HEK293T (cell line): Measurements from ENCODE around the gene WDR83.
"Not testable (repeated sequence)": the region's sequence is repeated elsewhere in the genome, so short reads cannot be mapped to it uniquely, and the experiment has no call there.

Experiments
- CTCF ChIA-PET: fragments of 350-600 bp; formaldehyde crosslinking; extraction: SDS; loops from one replicate; lab custom pipeline; 2021; ENCODE audit warnings: antibody characterized with exemption, inconsistent platforms; lab: Yijun Ruan, JAX
- POLR2A ChIA-PET: fragments of 350-600 bp; formaldehyde crosslinking; extraction: SDS; loops from one replicate; lab custom pipeline; 2020; ENCODE audit warnings: antibody characterized with exemption, inconsistent platforms; lab: Yijun Ruan, JAX
- DNase-seq: peaks from one replicate; pipeline ENCODE4 v3.0.0; 2012; ENCODE audit warnings: mixed read lengths; ENCODE audit errors: extremely low spot score
- ARNT ChIP-seq: fragments of 450-650 bp; IDR thresholded peaks from 2 replicates; pipeline ENCODE4 v1.6.1; 2017; ENCODE audit warnings: mild to moderate bottlenecking
- BHLHE40 ChIP-seq: fragments of 450-650 bp; IDR thresholded peaks from 2 replicates; pipeline ENCODE4 v1.6.1; 2016; ENCODE audit warnings: mild to moderate bottlenecking, moderate library complexity, borderline replicate concordance
- CTBP1 ChIP-seq: fragments of 450-650 bp; IDR thresholded peaks from 2 replicates; pipeline ENCODE4 v1.6.1; 2016; ENCODE audit warnings: borderline replicate concordance
- ELF4 ChIP-seq: fragments of 450-650 bp; IDR thresholded peaks from 2 replicates; pipeline ENCODE4 v1.6.1; 2017; ENCODE audit warnings: antibody characterized with exemption
- FOXA1 ChIP-seq: fragments of 450-650 bp; IDR thresholded peaks from 2 replicates; pipeline ENCODE4 v1.6.1; 2016; ENCODE audit warnings: mild to moderate bottlenecking
- FOXK2 ChIP-seq: fragments of 450-650 bp; IDR thresholded peaks from 2 replicates; pipeline ENCODE4 v1.6.1; 2016; ENCODE audit warnings: mild to moderate bottlenecking
- FOXM1 ChIP-seq: fragments of 450-650 bp; IDR thresholded peaks from 2 replicates; pipeline ENCODE4 v1.6.1; 2017; ENCODE audit warnings: mild to moderate bottlenecking, borderline replicate concordance
- HDGF ChIP-seq: fragments of 450-650 bp; IDR thresholded peaks from 2 replicates; pipeline ENCODE4 v1.6.1; 2017; ENCODE audit warnings: antibody characterized with exemption, borderline replicate concordance
- L3MBTL2 ChIP-seq: fragments of 450-650 bp; conservative IDR thresholded peaks from 2 replicates; pipeline ENCODE4 v1.6.1; 2016; ENCODE audit warnings: mild to moderate bottlenecking
- LEF1 ChIP-seq: fragments of 450-650 bp; IDR thresholded peaks from 2 replicates; pipeline ENCODE4 v1.6.1; 2017; ENCODE audit warnings: mild to moderate bottlenecking, borderline replicate concordance
- NFRKB ChIP-seq: fragments of 450-650 bp; IDR thresholded peaks from 2 replicates; pipeline ENCODE4 v1.6.1; 2016; ENCODE audit warnings: mild to moderate bottlenecking, moderate library complexity
- SP1 ChIP-seq: fragments of 450-650 bp; IDR thresholded peaks from 2 replicates; pipeline ENCODE4 v1.6.1; 2017
- SUZ12 ChIP-seq: fragments of 450-650 bp; IDR thresholded peaks from 2 replicates; pipeline ENCODE4 v1.6.1; 2016; ENCODE audit warnings: mild to moderate bottlenecking
- TARDBP ChIP-seq: fragments of 450-650 bp; IDR thresholded peaks from 2 replicates; pipeline ENCODE4 v1.6.1; 2016
- ZNF384 ChIP-seq: fragments of 450-650 bp; IDR thresholded peaks from 2 replicates; pipeline ENCODE4 v1.6.1; 2016
- TF ChIP-seq, protein P1 (sequence below): fragments of 450-650 bp; IDR thresholded peaks from 2 replicates; pipeline ENCODE4 v1.6.1; 2016

Gene WDR83

GRCh38 chr19:12708641-12709040 is 42.0 kb downstream of the WDR83 start:
- TF ChIP-seq SP1, result no peak
- TF ChIP-seq ELF4, result no peak
- TF ChIP-seq FOXM1, result no peak
- DNase-seq, result no peak
- CTCF ChIA-PET, result no interaction called here
- POLR2A ChIA-PET, result interaction anchor here (1.3 kb wide), 1 partner anchor 25 kb away, joined by 3 read pairs; the partner anchor contains the start of gene TRIR

GRCh38 chr19:12711187-12711586 is 44.6 kb downstream of the WDR83 start:
- TF ChIP-seq FOXM1 (no peak), ELF4 (no peak), SUZ12 (no peak), TARDBP (no peak)
- TF ChIP-seq, protein P1, sequence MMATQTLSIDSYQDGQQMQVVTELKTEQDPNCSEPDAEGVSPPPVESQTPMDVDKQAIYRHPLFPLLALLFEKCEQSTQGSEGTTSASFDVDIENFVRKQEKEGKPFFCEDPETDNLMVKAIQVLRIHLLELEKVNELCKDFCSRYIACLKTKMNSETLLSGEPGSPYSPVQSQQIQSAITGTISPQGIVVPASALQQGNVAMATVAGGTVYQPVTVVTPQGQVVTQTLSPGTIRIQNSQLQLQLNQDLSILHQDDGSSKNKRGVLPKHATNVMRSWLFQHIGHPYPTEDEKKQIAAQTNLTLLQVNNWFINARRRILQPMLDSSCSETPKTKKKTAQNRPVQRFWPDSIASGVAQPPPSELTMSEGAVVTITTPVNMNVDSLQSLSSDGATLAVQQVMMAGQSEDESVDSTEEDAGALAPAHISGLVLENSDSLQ, result no peak
- no peak for DNase-seq
- POLR2A ChIA-PET, result no interaction called here
- CTCF ChIA-PET, result no interaction called here

DNA sequence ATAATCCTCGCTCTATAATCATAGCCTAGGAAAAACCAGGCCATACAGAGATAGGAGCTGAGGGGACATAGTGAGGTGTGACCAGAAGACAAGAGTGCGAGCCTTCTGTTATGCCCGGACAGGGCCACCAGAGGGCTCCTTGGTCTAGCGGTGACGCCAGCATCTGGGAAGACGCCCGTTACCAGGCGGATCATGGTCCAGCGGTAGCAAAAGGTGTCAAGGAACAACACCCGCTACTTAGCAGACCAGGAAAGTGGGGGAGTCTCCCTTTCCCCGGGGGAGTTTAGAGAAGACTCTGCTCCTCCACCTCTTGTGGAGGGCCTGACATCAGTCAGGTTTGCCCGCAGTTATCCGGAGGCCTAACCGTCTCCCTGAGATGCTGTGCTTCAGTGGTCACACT is 45.5 kb downstream of the WDR83 start:
- POLR2A ChIA-PET, result interaction anchor here (1.0 to 1.4 kb wide), 2 partner anchors 12 to 24 kb away, joined by 3 to 5 read pairs; partner anchors contain the start of gene TNPO2
- CTCF ChIA-PET, DNase-seq: not testable (repeated sequence)

DNA sequence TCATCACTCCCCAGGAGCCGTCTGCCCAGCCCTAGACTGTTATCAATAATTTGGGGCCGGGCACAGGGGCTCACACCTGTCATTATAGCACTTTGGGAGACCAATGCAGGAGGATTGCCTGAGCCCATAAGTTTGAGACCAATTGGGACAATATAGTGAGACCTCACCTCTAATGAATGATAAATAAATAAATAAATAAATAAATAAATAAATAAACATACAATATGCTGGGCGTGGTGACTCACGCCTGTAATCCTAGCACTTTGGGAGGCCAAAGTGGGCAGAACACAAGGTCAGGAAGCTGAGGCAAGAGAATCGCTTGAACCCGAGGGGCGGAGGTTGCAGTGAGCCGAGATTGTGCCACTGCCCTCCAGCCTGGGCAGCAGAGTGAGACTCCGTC is 46.7 kb downstream of the WDR83 start:
- DNase-seq, CTCF ChIA-PET: not testable (repeated sequence)
- POLR2A ChIA-PET, result interaction anchor here (0.8 to 1.5 kb wide), 4 partner anchors 8 to 23 kb away, joined by 3 to 7 read pairs (median 4); partner anchors contain the start of gene TNPO2

DNA sequence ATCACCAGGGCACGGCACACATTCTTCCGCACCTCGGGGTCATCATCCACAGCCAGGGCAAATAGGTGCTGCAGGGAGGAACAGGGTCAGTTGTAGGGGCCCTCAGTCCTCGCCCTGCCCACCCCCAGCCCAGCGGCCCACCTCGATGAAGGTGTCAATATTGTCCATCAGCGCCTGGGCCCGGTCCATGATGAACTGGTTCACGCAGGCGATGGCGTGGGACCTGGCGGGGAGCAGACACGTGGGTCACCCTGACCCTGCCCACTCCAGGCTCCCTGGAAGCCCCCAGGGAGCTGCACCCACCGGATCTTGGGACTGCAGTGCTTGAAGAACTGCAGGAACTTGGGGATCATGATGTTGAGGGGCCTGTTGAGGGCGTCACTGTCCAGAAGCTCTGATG is 48.5 kb downstream of the WDR83 start:
- TF ChIP-seq ARNT (no peak), FOXK2 (no peak), SUZ12 (no peak), SP1 (no peak), NFRKB (no peak), TARDBP (no peak), LEF1 (no peak), CTBP1 (no peak), FOXM1 (no peak), ELF4 (no peak), FOXA1 (no peak), ZNF384 (no peak), BHLHE40 (no peak), L3MBTL2 (no peak), HDGF (no peak)
- TF ChIP-seq, protein P1, result no peak
- ChIA-PET POLR2A (no interaction called here), CTCF (no interaction called here)
- no peak for DNase-seq

DNA sequence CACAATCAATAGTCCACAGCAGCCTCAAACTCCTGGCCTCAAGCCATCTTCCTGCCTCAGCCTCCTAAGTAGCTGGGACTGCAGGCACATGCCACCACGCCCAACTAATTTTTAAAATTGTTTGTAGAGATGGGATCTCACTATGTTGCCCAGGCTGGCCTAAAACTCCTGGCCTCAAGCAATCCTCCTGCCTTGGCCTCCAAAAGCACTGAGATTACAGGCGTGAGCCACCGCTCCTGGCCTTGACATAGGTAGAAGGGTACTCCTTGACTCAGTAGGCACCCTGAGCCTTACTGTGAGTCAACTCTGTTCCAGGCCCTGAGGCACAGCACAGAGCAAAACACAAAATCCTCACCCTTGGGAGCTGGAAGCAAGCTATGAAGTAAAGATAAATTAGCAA is 49.3 kb downstream of the WDR83 start:
- TF ChIP-seq FOXM1 (no peak), ELF4 (no peak)
- TF ChIP-seq, protein P1, result no peak
- ChIA-PET CTCF (no interaction called here), POLR2A (interaction anchor here (0.8 kb wide), 1 partner anchor 18 kb away, joined by 3 read pairs; no protein-coding TSS in a partner anchor)
- no peak for DNase-seq

DNA sequence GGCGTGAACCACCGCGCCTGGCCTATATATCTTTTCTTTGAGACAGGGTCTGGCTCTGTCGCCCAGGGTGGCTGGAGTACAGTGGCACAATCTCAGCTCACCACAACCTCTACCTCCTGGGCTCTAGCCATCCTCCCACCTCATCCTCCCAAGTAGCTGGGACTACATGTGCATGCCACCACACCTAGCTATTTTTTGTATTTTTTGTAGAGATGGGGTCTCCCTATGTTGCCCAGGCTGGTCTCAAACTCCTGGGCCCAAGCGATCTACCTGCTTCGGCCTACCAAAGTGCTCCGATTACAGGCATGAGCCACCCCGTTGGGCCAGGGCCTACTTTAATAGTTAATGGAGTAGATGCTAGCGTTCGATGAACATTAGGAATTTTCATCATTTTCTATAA is 53.7 kb downstream of the WDR83 start:
- ChIA-PET POLR2A (interaction anchor here (1.0 to 6.2 kb wide), 3 partner anchors 15 to 17 kb away, joined by 3 to 133 read pairs (median 3); partner anchors contain the start of genes GET3 and TRIR), CTCF (no interaction called here)
- no peak for TF ChIP-seq NFRKB
- TF ChIP-seq ZNF384, result no peak
- TF ChIP-seq CTBP1, result no peak
- no peak for TF ChIP-seq FOXM1
- TF ChIP-seq FOXK2, result no peak
- no peak for TF ChIP-seq L3MBTL2
- no peak for TF ChIP-seq LEF1
- TF ChIP-seq ELF4, result no peak
- no peak for TF ChIP-seq FOXA1
- no peak for TF ChIP-seq TARDBP
- TF ChIP-seq BHLHE40, result no peak
- TF ChIP-seq SP1, result no peak
- TF ChIP-seq HDGF, result no peak
- TF ChIP-seq, protein P1, result no peak
- no peak for TF ChIP-seq SUZ12

More for the DNA sequence above, 53.7 kb downstream of the WDR83 start:
- no peak for DNase-seq
